ENCODE results near the gene FTCDNL1.

The FTCDNL1 gene

GRCh38 chr2:199870581-199870980 is 19.6 kb upstream of the FTCDNL1 start:
- Histone ChIP-seq H3K27me3 (ENCODE audit: insufficient read depth, insufficient read length) (no peaks in the 10 kb centered on the region), H3K4me3 (ENCODE audit: insufficient read length, low read depth) (no peak overlapping the region), H3K36me3 (ENCODE audit: insufficient read depth, insufficient read length, low read length) (no peaks in the 10 kb centered on the region), H3K9ac (ENCODE audit: insufficient read length, low read depth) (no peak overlapping the region), H3K4me1 (ENCODE audit: insufficient read depth, insufficient read length) (no peaks in the 10 kb centered on the region), H3K9me3 (ENCODE audit: insufficient read depth, low read length) (peaks cover 27% of the 10 kb centered on the region)
- DNase-seq (ENCODE audit: low read depth, low spot score) = no peak
- TF ChIP-seq SUZ12 (IDR thresholded peaks at IDR 0.05; ENCODE audit: extremely low read depth, insufficient read depth, insufficient read length) (no peak), ZNF274 (IDR thresholded peaks at IDR 0.05; ENCODE audit: low read depth, low read length) (no peak), YY1 (IDR thresholded peaks at IDR 0.05; ENCODE audit: insufficient read depth, insufficient read length) (no peak)

- Histone ChIP-seq H3K9me3 (ENCODE audit: insufficient read depth, low read length) (peaks cover 18% of the 10 kb centered on the region), H3K36me3 (ENCODE audit: insufficient read depth, insufficient read length, low read length) (no peaks in the 10 kb centered on the region), H3K4me1 (ENCODE audit: insufficient read depth, insufficient read length) (no peaks in the 10 kb centered on the region), H3K27me3 (ENCODE audit: insufficient read depth, insufficient read length) (no peaks in the 10 kb centered on the region), H3K9ac (ENCODE audit: insufficient read length, low read depth) (no peak overlapping the region), H3K4me3 (ENCODE audit: insufficient read length, low read depth) (no peak overlapping the region)
- TF ChIP-seq YY1 (IDR thresholded peaks at IDR 0.05; ENCODE audit: insufficient read depth, insufficient read length) (no peak), SUZ12 (IDR thresholded peaks at IDR 0.05; ENCODE audit: extremely low read depth, insufficient read depth, insufficient read length) (no peak), ZNF274 (IDR thresholded peaks at IDR 0.05; ENCODE audit: low read depth, low read length) (no peak)
- DNase-seq (ENCODE audit: low read depth, low spot score) = no peak
These were observed 18.7 kb upstream of the FTCDNL1 start for GRCh38 chr2:199869653-199870052.

- Histone ChIP-seq H3K36me3 (ENCODE audit: insufficient read depth, insufficient read length, low read length) (no peaks in the 10 kb centered on the region), H3K9ac (ENCODE audit: insufficient read length, low read depth) (no peak overlapping the region), H3K4me1 (ENCODE audit: insufficient read depth, insufficient read length) (no peaks in the 10 kb centered on the region), H3K9me3 (ENCODE audit: insufficient read depth, low read length) (peaks cover 13% of the 10 kb centered on the region), H3K27me3 (ENCODE audit: insufficient read depth, insufficient read length) (no peaks in the 10 kb centered on the region), H3K4me3 (ENCODE audit: insufficient read length, low read depth) (no peak overlapping the region)
- no peak for TF ChIP-seq SUZ12 (IDR thresholded peaks at IDR 0.05; ENCODE audit: extremely low read depth, insufficient read depth, insufficient read length)
- no peak for TF ChIP-seq YY1 (IDR thresholded peaks at IDR 0.05; ENCODE audit: insufficient read depth, insufficient read length)
- no peak for TF ChIP-seq ZNF274 (IDR thresholded peaks at IDR 0.05; ENCODE audit: low read depth, low read length)
- DNase-seq (ENCODE audit: low read depth, low spot score) = no peak
These were observed 18.2 kb upstream of the FTCDNL1 start for GRCh38 chr2:199869227-199869541.

GRCh38 chr2:199868431-199869226 is 17.6 kb upstream of the FTCDNL1 start:
- Histone ChIP-seq H3K27me3 (ENCODE audit: insufficient read depth, insufficient read length) (no peaks in the 10 kb centered on the region), H3K36me3 (ENCODE audit: insufficient read depth, insufficient read length, low read length) (no peaks in the 10 kb centered on the region), H3K4me3 (ENCODE audit: insufficient read length, low read depth) (no peak overlapping the region), H3K9me3 (ENCODE audit: insufficient read depth, low read length) (peaks cover 8% of the 10 kb centered on the region), H3K4me1 (ENCODE audit: insufficient read depth, insufficient read length) (no peaks in the 10 kb centered on the region), H3K9ac (ENCODE audit: insufficient read length, low read depth) (no peak overlapping the region)
- DNase-seq (ENCODE audit: low read depth, low spot score) = no peak
- no peak for TF ChIP-seq SUZ12 (IDR thresholded peaks at IDR 0.05; ENCODE audit: extremely low read depth, insufficient read depth, insufficient read length)
- TF ChIP-seq ZNF274 (IDR thresholded peaks at IDR 0.05; ENCODE audit: low read depth, low read length) = no peak
- no peak for TF ChIP-seq YY1 (IDR thresholded peaks at IDR 0.05; ENCODE audit: insufficient read depth, insufficient read length)

GRCh38 chr2:199865905-199866304 is 14.9 kb upstream of the FTCDNL1 start:
- Histone ChIP-seq H3K4me3 (ENCODE audit: insufficient read length, low read depth) (no peak overlapping the region), H3K9ac (ENCODE audit: insufficient read length, low read depth) (no peak overlapping the region), H3K36me3 (ENCODE audit: insufficient read depth, insufficient read length, low read length) (no peaks in the 10 kb centered on the region), H3K4me1 (ENCODE audit: insufficient read depth, insufficient read length) (no peaks in the 10 kb centered on the region), H3K27me3 (ENCODE audit: insufficient read depth, insufficient read length) (no peaks in the 10 kb centered on the region), H3K9me3 (ENCODE audit: insufficient read depth, low read length) (no peaks in the 10 kb centered on the region)
- no peak for DNase-seq (ENCODE audit: low read depth, low spot score)
- TF ChIP-seq SUZ12 (IDR thresholded peaks at IDR 0.05; ENCODE audit: extremely low read depth, insufficient read depth, insufficient read length) (no peak), YY1 (IDR thresholded peaks at IDR 0.05; ENCODE audit: insufficient read depth, insufficient read length) (no peak), ZNF274 (IDR thresholded peaks at IDR 0.05; ENCODE audit: low read depth, low read length) (no peak)

- no peak for DNase-seq (ENCODE audit: low read depth, low spot score)
These were observed 11.8 kb upstream of the FTCDNL1 start for GRCh38 chr2:199862788-199863187.

GRCh38 chr2:199861132-199861774 is 10.3 kb upstream of the FTCDNL1 start:
- Histone ChIP-seq H3K36me3 (ENCODE audit: insufficient read depth, insufficient read length, low read length) (no peaks in the 10 kb centered on the region), H3K27me3 (ENCODE audit: insufficient read depth, insufficient read length) (no peaks in the 10 kb centered on the region), H3K4me3 (ENCODE audit: insufficient read length, low read depth) (no peak overlapping the region), H3K9me3 (ENCODE audit: insufficient read depth, low read length) (no peaks in the 10 kb centered on the region), H3K9ac (ENCODE audit: insufficient read length, low read depth) (no peak overlapping the region), H3K4me1 (ENCODE audit: insufficient read depth, insufficient read length) (no peaks in the 10 kb centered on the region)
- TF ChIP-seq YY1 (IDR thresholded peaks at IDR 0.05; ENCODE audit: insufficient read depth, insufficient read length) = no peak
- TF ChIP-seq ZNF274 (IDR thresholded peaks at IDR 0.05; ENCODE audit: low read depth, low read length) = no peak
- no peak for TF ChIP-seq SUZ12 (IDR thresholded peaks at IDR 0.05; ENCODE audit: extremely low read depth, insufficient read depth, insufficient read length)
- no peak for DNase-seq (ENCODE audit: low read depth, low spot score)

More at GRCh38 chr2:199862788-199863187, 11.8 kb upstream of the FTCDNL1 start:
- Histone ChIP-seq H3K9me3 (ENCODE audit: insufficient read depth, low read length) (no peaks in the 10 kb centered on the region), H3K27me3 (ENCODE audit: insufficient read depth, insufficient read length) (no peaks in the 10 kb centered on the region), H3K36me3 (ENCODE audit: insufficient read depth, insufficient read length, low read length) (no peaks in the 10 kb centered on the region), H3K9ac (ENCODE audit: insufficient read length, low read depth) (no peak overlapping the region), H3K4me3 (ENCODE audit: insufficient read length, low read depth) (no peak overlapping the region), H3K4me1 (ENCODE audit: insufficient read depth, insufficient read length) (no peaks in the 10 kb centered on the region)
- TF ChIP-seq ZNF274 (IDR thresholded peaks at IDR 0.05; ENCODE audit: low read depth, low read length) (no peak), SUZ12 (IDR thresholded peaks at IDR 0.05; ENCODE audit: extremely low read depth, insufficient read depth, insufficient read length) (no peak), YY1 (IDR thresholded peaks at IDR 0.05; ENCODE audit: insufficient read depth, insufficient read length) (no peak)

Measured in NT2/D1 (cell line).